Stimulated activated CD8-positive, alpha-beta memory T cell treated with anti-CD3 and anti-CD28 coated beads, Interleukin-4, amount 100 ng/mL, for 24 hours (primary cell): Measurements from ENCODE around the gene TACR2.

Experiments
- DNase-seq: peaks from one replicate; pipeline ENCODE4 v3.0.0-alpha.2; 2020; ENCODE audit warnings: low read depth

TACR2 gene

GRCh38 chr10:69419096-69419743 lies 2.5 kb upstream of the TACR2 start:
- no peak for DNase-seq

- DNase-seq = no peak
Measured at GRCh38 chr10:69418052-69418752, 1.5 kb upstream of the TACR2 start.

DNA sequence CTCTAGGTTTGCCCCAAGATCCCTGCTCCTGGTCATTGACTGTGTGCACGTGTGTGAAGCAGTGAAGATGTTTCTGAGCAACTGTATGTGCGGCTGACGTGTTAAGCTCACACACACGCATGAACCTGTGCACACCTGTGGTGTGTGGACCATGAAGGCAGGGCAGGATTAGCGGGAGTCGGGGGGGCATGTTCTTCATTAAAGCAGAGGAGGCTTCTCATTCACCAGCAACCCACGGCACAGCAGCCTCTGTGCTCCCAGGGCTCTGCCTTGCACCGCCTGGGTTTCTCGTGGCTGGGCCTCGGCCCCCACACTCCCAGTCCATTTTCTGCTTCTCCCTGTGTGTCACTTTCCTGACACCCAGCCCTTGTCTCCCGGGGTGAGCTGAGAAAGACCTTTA lies 824 bp upstream of the TACR2 start:
- DNase-seq = no peak

DNA sequence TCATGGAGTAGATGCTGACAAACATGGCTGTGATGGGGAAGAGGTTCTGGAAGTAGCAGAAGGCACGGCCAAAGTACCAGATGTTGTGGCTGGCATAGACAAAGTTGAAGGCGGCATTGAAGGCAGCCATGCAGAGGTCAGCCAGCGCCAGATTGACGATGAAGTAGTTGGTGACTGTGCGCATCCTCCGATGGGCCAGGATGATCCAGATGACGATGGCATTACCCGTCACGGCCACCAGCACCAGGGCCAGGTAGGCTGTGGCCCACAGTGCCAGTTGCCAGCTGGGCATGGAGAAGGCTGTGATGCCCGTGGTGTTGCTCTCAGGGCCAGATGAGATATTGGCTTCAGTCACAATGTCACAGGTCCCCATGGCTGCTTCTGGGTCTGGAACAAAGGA lies 767 bp downstream of the TACR2 start:
- DNase-seq = no peak

GRCh38 chr10:69415049-69415448 lies 1.7 kb downstream of the TACR2 start:
- DNase-seq = no peak

DNA sequence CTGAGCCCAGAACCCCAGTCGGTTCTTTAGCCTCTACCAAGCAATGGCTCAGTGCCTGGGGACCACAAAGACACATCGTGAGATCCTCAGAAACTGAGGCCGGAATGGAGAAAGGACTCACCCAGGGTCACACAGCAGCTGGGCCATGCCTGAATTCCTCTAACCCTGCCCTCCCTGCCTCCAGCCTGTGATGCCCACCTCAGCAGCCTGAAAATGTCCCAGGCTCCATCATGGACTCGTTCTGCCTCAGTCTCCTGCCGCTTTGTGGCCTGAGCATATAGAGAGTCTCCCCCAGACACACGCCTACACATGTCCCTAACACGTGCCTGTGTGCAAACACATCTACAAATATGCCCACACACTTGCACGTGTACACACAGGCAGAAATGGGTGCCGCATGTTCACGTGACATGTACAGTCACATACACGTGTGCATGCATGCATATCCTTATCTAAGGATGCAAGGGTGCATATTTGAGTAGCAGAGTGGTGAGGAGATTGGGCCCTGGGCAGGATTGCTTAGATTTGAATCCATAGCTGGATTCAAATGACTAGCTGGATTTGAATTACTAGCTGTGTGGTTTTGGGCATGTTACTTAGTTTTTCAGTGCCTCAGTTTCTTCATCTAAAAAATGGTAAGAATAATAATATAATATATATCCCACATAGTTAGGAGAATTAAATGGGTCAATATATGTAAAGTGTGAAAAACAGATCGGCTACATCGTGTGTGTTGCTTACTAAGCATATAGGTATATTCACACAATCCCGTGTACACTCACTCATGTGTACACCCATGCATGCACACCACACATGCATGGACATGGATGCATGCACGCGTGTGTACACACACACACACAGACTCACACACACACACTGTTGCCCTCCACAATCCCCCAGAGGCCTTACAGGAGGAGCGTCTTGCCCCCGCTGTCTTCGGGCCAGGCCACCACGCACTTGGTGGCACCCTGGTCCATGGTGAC lies 2.4 kb downstream of the TACR2 start:
- no peak for DNase-seq

DNA sequence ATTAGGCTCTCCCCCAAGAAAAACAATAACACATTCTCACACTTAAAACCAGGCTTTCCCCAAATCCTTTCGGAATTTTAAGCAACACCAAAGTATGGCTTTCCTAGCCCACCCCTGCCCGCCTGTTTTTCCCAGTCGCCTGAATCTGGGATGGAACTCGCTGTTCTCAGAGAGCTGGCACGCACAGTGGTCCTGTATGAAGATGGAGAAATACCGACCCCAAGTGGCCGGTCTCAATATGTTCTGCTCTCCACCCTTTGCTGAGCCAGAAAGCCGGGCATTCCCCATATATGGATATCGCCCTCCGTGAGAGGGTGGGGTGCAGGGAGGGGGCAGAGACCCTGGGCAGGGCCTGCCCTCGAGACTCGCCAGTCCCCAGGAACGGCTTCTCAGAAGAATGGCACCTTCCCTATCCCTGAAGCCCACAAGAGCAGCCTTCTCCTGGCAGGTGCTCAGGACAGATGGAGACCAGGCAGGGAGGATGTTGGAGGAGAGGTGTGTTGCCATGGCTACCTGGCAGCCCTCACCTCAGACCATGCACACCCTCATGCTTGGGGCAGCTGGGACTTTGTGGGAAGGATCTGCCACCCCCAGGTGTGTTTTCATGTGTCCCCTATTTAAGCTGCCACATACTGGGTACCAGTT lies 3.4 kb downstream of the TACR2 start:
- no peak for DNase-seq

DNA sequence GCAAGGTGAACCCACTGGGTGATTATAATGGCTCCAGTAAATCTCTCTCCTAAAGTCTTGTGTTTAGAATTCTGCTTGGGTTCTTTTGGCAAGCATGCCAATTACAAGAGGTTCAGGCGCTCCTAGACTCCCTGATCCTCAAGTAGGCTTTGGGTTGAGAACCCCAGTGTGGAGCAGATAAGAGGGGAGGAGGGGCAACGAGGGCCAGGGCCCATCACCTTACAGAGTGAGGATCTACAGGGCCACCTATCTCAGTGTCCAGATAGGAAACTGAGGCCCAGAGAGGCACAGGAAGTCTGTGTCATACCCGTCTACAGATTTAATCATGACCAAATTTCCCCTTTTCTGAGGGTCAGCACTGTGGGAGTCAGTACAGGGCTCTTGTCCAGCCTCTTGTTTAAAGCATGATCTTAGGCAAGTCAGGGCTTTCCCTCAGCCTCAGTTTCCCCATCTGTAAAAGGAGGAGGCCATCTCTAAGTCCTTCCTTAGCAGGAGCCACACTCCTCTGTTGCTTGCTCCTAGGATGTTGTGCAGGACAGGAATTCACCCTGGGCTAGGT lies 4.4 kb downstream of the TACR2 start:
- no peak for DNase-seq

- no peak for DNase-seq
Measured at GRCh38 chr10:69411476-69411875, 5.2 kb downstream of the TACR2 start.

DNA sequence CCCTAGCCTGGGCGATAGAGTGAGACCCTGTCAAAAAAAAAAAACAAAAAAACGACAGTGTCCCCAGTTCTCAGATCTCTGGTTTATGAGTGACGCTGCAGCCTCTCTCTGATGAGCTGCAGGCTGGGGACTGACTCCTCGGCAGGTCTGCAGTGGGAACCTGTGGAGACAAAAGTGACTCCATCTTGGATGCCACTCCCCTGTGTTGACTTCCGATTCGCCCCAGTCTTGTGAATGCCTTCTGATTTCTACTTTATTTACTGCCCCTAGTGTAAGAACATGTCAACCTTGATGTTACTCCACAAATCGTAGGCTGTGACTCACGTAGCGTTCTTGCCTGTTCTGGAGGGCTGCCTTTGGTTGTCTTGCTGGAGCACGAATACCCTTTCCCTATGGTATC lies 6.2 kb downstream of the TACR2 start:
- no peak for DNase-seq

DNA sequence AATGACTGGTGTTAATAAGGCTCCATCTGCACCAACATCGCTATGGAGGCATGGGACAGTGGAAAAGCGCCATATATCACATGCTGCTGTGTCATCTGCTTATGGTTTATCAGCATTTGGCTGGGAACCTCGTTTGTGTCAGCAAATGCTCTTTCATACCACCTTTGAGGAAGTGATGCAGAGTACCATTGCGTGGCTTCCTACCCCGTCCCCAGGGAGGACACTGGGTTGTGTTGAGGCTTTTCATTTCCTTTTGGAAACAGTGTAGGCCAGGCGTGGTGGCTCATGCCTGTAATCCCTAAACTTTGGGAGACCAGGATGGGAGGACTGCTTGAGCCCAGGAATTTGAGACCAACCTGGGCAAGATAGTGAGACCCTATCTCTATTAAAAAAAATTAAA lies 6.8 kb downstream of the TACR2 start:
- DNase-seq = no peak

DNA sequence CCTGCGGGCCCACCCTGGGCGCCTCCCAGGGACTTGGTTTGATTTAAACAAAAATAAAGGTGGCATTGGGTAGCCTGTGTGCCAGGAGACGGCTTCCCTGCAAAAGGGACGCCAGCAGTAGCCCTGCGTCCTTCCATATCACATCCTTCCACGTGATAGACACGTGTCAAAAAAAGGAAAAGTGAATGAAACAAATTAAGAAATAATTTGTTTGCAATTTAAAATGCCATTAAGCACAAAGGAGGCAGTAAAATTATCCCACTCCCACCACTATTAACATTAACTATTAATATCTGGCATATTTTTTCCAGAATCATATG lies 7.6 kb downstream of the TACR2 start:
- no peak for DNase-seq

- DNase-seq = peak; percentile 78
Measured at GRCh38 chr10:69408318-69409175, 8.2 kb downstream of the TACR2 start.

DNA sequence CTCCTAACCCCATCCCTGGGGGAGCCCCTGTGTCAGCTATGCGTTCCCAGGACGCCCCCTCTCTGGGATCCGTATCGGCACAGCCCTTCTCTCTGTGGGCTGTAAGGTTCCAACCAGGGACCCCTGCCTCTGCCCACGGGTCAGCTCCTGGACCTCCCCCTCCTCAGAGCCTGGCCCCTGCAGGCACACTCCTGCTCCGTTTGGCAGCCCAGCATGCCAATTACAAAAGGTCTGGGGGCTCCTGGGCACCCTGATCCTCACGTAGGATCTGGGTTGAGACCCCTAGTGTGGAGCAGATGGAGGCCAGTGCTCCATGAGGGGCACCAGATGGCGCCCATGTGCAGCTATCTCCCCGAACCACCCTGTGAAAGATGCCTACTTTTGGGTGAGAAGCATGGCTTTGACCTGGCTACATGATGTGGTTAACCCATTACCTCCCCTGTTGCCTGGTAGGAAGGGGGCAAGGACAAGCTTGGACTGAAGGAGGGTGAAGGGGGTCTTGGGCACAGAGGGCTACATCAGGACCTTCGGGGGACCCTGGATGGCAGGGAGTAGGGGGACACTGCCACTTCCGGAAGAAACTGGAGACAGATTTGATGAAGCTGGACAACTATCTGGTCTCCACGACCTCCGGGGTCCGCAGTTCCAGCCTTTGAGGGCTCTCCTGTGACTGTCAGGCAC lies 9.0 kb downstream of the TACR2 start:
- DNase-seq = no peak

- no peak for DNase-seq
Measured at GRCh38 chr10:69406816-69407580, 9.7 kb downstream of the TACR2 start.

DNA sequence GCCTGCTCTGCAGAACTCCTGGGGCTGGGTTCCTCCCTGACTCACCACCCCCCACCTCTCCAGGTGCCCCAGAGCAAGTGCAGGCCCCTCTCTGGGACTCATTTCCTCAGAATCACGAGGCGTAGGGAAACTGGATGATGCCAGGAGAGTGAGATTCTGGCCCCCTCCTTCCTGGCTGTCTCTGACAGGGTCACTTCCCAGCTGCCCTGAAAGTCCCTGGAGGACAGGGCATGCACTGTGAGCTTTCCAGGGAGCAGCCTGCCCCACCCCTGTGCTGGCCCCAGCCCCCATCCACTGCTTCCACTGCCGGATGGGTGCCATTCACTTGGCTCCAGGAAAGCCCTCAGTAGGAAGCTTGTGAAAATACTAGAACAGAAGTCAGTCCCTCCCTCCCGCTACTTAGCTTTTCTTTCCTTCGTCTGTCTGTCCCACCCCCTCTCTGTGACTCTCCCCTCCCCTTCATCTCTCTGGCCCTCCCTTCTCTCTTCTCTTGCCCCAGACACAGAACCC lies 10.4 kb downstream of the TACR2 start:
- DNase-seq = no peak

DNA sequence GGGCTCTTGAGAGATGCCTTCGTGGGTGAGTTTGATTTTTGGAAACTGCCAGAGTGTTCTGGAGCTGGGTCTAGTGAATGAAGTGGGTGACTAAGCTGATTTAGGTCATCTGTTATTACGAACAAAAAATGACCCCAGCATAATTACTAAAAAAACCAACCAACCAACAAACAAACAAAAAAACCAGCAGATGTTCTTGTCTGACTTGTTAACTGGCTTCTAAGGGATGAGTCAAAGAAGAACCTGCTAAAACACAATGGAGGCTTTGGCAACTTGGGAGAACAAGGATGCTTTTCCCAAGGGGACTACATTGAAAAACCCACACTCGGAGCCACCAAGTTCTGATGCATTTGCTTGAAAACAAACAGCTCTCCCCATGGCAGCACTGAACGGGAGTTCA lies 11.5 kb downstream of the TACR2 start:
- no peak for DNase-seq

DNA sequence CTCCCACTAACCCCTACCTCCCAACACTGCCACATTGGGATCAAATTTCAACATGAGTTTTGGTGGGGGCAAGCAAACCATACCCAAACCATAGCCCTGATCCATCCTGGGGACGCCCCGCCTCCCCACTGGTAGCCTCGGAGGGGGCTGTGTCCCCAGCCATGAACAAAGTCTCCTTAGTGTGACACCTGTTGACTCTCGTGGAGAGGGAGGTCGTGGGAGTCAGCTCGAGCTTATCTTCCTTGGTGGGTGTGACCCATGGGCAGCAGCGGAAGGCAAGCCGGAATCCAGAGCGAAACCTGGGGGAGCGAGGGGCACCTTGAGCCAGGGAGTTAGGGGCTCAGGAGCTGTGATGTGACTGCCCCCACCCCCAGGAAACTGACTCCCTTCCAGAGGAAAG lies 11.9 kb downstream of the TACR2 start:
- no peak for DNase-seq

- no peak for DNase-seq
Measured at GRCh38 chr10:69403519-69403918, 13.2 kb downstream of the TACR2 start.

GRCh38 chr10:69403066-69403465 lies 13.7 kb downstream of the TACR2 start:
- DNase-seq = no peak
